Colonic mucosa (tissue), 4 donors: Measurements from ENCODE around the gene SELENBP1. TPM values are rescaled to one million over a fixed set of nuclear protein-coding genes. Genes with fewer than 3 reads are reported as not detected.
"Not testable (repeated sequence)": the region's sequence is repeated elsewhere in the genome, so short reads cannot be mapped to it uniquely, and the experiment has no call there.

Source experiments
- DNase-seq: peaks from one replicate; pipeline ENCODE4 v3.0.0-alpha.2; 2020
- H3K27ac ChIP-seq: fragments of 200-600 bp; one replicate; pipeline ENCODE4 v1.8.0; 2021
- H3K27me3 ChIP-seq: fragments of 200-600 bp; one replicate; pipeline ENCODE4 v1.8.0; 2021
- H3K36me3 ChIP-seq: fragments of 200-600 bp; one replicate; pipeline ENCODE4 v1.8.0; 2021
- H3K4me1 ChIP-seq: fragments of 200-600 bp; one replicate; pipeline ENCODE4 v1.8.0; 2021; ENCODE audit warnings: mild to moderate bottlenecking
- H3K4me3 ChIP-seq: fragments of 200-600 bp; one replicate; pipeline ENCODE4 v1.8.0; 2021
- H3K9ac ChIP-seq, 2 donors: one replicate each; pipeline ENCODE4 v1.7.0; 2013; ENCODE audit warnings: control low read depth in 2 of 2, low read depth in 2 of 2, low read length in 2 of 2
- H3K9me3 ChIP-seq: fragments of 200-600 bp; one replicate; pipeline ENCODE4 v1.8.0; 2021
- intact Hi-C: fragments of 100-400 bp; cut with DNase I; formaldehyde crosslinking; loops from one replicate; pipeline ENCODE4 v1.14.1; 2022
- total RNA-seq, 2 donors: library from RNA; stranded (reverse); fragmentation: NEBNext Ultra II Directional in 1 of 2; extraction: Animal tissue kit (Norgen Biotek cat#: 25700) in 1 of 2; gene quantifications; one replicate each; pipeline ENCODE4 v1.2.1, GENCODE V29; 2021
- TF ChIP-seq, protein P1 (sequence below): fragments of 200-600 bp; IDR thresholded peaks from one replicate; pipeline ENCODE4 v1.8.0; 2022; ENCODE audit warnings: antibody characterized with exemption, mild to moderate bottlenecking
- donor health status: healthy.
- donor health status: DM: no; HTN: no; CAD: no.
- donor health status: DM: no; HTN: no; CAD: no.

SELENBP1 gene
- total RNA-seq, 2 donors from 2014 or later, result 744 to 902 TPM

- H3K9ac ChIP-seq, result no peak overlapping the region
- peaks cover 7% of the 10 kb centered on the region for H3K36me3 ChIP-seq
- no peak overlapping the region for H3K4me3 ChIP-seq
- DNase-seq, result no peak
- TF ChIP-seq, protein P1, sequence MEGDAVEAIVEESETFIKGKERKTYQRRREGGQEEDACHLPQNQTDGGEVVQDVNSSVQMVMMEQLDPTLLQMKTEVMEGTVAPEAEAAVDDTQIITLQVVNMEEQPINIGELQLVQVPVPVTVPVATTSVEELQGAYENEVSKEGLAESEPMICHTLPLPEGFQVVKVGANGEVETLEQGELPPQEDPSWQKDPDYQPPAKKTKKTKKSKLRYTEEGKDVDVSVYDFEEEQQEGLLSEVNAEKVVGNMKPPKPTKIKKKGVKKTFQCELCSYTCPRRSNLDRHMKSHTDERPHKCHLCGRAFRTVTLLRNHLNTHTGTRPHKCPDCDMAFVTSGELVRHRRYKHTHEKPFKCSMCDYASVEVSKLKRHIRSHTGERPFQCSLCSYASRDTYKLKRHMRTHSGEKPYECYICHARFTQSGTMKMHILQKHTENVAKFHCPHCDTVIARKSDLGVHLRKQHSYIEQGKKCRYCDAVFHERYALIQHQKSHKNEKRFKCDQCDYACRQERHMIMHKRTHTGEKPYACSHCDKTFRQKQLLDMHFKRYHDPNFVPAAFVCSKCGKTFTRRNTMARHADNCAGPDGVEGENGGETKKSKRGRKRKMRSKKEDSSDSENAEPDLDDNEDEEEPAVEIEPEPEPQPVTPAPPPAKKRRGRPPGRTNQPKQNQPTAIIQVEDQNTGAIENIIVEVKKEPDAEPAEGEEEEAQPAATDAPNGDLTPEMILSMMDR, result no peak
- intact Hi-C loops, result no loop called here
- no peaks in the 10 kb centered on the region for H3K4me1 ChIP-seq
- no peaks in the 10 kb centered on the region for H3K9me3 ChIP-seq
- no peaks in the 10 kb centered on the region for H3K27me3 ChIP-seq
- no peak overlapping the region for H3K27ac ChIP-seq
These were observed 10.0 kb downstream of the SELENBP1 start for GRCh38 chr1:151362308-151363155.

DNA sequence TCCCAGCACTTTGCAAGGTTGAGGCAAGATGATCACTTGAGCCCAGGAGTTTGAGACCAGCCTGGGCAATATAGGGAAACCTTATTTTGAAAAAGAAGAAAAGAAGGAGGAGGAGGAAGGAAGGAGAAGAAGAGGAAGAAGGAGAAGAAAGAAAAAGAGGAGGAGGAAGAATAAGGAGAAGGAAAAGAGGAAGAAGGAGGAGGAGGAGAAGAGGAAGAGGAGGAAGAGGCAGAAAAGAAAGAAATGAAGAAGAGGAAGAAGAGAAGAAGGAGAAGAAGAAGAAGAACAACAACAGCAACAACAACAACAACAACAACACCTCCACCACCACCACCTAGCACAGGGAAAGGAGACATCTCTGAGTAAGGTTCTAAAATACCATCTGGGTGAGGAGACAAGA, 10.6 kb downstream of the SELENBP1 start:
- intact Hi-C loops, result no loop called here
- no peaks in the 10 kb centered on the region for H3K27me3 ChIP-seq
- peaks cover 7% of the 10 kb centered on the region for H3K36me3 ChIP-seq
- H3K4me1 ChIP-seq, result no peaks in the 10 kb centered on the region
- H3K27ac ChIP-seq, result no peak overlapping the region
- no peak for DNase-seq
- H3K9ac ChIP-seq, result no peak overlapping the region
- no peaks in the 10 kb centered on the region for H3K9me3 ChIP-seq
- H3K4me3 ChIP-seq, result no peak overlapping the region
- TF ChIP-seq, protein P1, result no peak

- intact Hi-C loops, result no loop called here
- no peak for DNase-seq
- Histone ChIP-seq H3K36me3 (no peaks in the 10 kb centered on the region), H3K27me3 (no peaks in the 10 kb centered on the region), H3K9ac (no peak overlapping the region), H3K4me1 (no peaks in the 10 kb centered on the region), H3K9me3 (no peaks in the 10 kb centered on the region), H3K27ac (no peak overlapping the region), H3K4me3 (no peak overlapping the region)
- TF ChIP-seq, protein P1, result no peak
These were observed 15.8 kb downstream of the SELENBP1 start for GRCh38 chr1:151356696-151357095.

DNA sequence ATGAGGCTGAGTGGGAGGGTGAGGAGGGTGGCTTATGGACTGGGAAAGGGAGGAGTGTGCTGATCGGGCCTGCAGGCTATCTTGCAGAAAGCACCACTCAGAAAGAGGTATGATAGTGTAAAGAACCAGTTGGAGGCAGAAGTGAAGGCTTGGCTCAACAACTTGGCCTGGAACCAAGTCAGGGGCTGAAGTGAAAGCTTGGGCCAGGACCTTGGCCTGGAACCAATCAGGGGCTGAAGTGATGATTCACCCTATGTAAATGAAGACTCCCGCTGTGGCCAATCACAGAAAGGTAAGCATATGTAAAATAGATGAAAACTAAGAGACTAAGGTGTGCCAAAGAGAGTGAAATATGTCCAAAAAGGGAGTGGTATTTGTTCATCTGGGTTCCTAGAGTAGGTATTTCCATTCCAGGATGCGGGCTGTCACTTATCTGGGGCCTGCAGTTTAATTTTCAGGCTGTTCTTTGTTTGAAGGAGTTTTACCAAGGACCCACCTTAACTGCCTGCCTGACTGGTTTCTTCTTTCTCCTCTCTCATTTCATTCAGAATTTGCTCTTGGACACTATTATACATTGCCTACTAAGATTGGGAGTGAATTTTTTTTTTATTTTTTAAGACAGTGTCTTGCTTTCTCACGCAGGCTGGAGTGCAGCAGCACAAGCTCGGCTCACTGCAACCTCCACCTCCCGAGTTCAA, 20.3 kb downstream of the SELENBP1 start:
- Histone ChIP-seq H3K27me3 (no peaks in the 10 kb centered on the region), H3K4me3 (no peak overlapping the region), H3K36me3 (no peaks in the 10 kb centered on the region), H3K9me3 (no peaks in the 10 kb centered on the region), H3K27ac (no peak overlapping the region), H3K4me1 (no peaks in the 10 kb centered on the region), H3K9ac (no peak overlapping the region)
- intact Hi-C loops, result no loop called here
- no peak for DNase-seq
- TF ChIP-seq, protein P1, result no peak

- H3K36me3 ChIP-seq, intact Hi-C loops, H3K27ac ChIP-seq, H3K27me3 ChIP-seq, DNase-seq, H3K4me1 ChIP-seq, H3K9ac ChIP-seq, H3K9me3 ChIP-seq, H3K4me3 ChIP-seq: not testable (repeated sequence)
These were observed 22.2 kb downstream of the SELENBP1 start for GRCh38 chr1:151350323-151350722.
